MM.1S (cell line): Measurements from ENCODE around the gene IL5.

ENCODE experiments used
- EZH2 ChIP-seq: fragments of 300-600 bp; sonication (generic); optimal IDR thresholded peaks from 2 replicates; pipeline ENCODE3; 2017; ENCODE audit warnings: low read depth, mild to moderate bottlenecking, antibody characterized with exemption, low read length, mixed read lengths
- EZH2phosphoT487 ChIP-seq: fragments of 300-600 bp; sonication (generic); IDR thresholded peaks from 2 replicates; pipeline ENCODE4 v1.6.1; 2018; ENCODE audit warnings: antibody characterized with exemption, low read length
- TF ChIP-seq, protein P1 (sequence below): fragments of 300-600 bp; sonication (generic); IDR thresholded peaks from 2 replicates; pipeline ENCODE4 v1.5.1; 2016; ENCODE audit warnings: antibody characterized with exemption, low read length, mixed read lengths

DNA sequence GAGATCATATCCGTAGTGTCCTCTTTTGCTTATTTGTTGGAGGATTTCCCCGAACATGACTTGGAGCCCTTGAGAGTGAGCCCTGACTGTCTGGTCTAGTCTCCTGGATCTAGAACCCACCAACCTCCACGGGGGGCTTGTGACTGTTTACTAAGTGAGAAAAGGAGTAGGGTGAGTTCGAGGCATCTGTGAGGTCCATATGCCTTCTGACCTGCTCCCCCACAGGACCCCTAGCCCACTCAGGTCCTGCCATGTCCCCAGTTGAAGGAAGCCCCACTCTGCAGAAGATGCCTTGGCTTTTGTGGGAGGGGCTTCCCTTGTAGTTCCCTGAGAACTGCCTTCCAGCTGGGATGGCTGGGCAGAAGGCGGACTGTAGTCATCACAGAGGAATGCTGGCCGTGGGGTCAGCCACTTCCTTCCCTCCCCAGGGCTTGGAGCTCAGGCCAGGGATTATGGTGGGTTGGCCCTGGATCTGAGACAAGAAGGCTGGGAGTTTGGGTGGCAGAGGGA is 45.8 kb downstream of the IL5 start:
- TF ChIP-seq EZH2: no peak
- TF ChIP-seq, protein P1, sequence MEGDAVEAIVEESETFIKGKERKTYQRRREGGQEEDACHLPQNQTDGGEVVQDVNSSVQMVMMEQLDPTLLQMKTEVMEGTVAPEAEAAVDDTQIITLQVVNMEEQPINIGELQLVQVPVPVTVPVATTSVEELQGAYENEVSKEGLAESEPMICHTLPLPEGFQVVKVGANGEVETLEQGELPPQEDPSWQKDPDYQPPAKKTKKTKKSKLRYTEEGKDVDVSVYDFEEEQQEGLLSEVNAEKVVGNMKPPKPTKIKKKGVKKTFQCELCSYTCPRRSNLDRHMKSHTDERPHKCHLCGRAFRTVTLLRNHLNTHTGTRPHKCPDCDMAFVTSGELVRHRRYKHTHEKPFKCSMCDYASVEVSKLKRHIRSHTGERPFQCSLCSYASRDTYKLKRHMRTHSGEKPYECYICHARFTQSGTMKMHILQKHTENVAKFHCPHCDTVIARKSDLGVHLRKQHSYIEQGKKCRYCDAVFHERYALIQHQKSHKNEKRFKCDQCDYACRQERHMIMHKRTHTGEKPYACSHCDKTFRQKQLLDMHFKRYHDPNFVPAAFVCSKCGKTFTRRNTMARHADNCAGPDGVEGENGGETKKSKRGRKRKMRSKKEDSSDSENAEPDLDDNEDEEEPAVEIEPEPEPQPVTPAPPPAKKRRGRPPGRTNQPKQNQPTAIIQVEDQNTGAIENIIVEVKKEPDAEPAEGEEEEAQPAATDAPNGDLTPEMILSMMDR: no peak
- TF ChIP-seq EZH2phosphoT487: no peak
